HG03039 (cell line): ENCODE measurements around the gene LRBA.
"Not testable (repeated sequence)": the region's sequence is repeated elsewhere in the genome, so short reads cannot be mapped to it uniquely, and the experiment has no call there.

Source experiments
- ATAC-seq: cut with Tn5 transposase; IDR thresholded peaks from one replicate; pipeline ENCODE4 v1.9.1; 2021; ENCODE audit warnings: mild to moderate bottlenecking, moderate library complexity; ENCODE audit not compliant: unreplicated experiment

Gene LRBA

DNA sequence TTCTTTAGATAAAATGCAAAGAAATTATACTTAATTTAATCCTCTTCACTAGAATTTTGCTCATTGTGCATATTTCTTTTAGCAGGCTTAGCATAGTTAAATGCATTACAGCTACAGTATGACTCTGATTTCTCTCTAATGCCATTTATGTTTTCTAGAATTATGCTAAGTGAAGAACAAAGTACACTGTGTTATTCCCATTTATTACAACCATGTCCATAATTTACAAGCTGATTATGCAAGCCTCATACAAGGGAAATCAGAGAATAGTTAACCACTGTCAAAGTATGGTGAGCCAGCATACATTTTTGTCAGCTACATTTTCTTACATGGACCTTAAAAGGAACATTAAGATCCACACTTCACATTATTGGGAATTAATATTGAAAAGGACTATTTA lies 334.0 kb downstream of the LRBA start:
- ATAC-seq, result no peak

- ATAC-seq, result no peak
These were observed 334.4 kb downstream of the LRBA start for GRCh38 chr4:150680651-150681050.

GRCh38 chr4:150679765-150680343 lies 335.2 kb downstream of the LRBA start:
- ATAC-seq, result no peak

- no peak for ATAC-seq
These were observed 335.9 kb downstream of the LRBA start for GRCh38 chr4:150679018-150679764.

- ATAC-seq, result no peak
These were observed 341.3 kb downstream of the LRBA start for GRCh38 chr4:150673793-150674192.

DNA sequence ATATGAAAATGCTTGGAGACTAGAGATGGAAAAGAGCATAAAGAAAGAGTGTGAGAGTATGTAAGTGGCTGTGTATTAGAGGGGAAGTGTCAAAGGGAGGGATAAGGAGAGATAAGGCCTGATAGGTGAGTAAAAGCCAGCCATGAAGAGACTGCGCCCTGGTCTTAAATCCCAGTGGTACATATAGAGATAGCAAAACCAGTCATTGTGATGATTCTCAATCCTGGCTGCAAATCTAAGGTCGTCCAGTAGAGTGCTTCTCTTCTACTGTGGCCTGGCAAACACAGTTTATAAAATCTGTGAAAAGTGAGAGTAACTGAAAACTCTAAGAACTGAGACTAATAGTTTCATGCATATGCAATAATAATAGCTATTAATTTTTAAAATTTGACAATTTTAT lies 346.3 kb downstream of the LRBA start:
- ATAC-seq, result no peak

DNA sequence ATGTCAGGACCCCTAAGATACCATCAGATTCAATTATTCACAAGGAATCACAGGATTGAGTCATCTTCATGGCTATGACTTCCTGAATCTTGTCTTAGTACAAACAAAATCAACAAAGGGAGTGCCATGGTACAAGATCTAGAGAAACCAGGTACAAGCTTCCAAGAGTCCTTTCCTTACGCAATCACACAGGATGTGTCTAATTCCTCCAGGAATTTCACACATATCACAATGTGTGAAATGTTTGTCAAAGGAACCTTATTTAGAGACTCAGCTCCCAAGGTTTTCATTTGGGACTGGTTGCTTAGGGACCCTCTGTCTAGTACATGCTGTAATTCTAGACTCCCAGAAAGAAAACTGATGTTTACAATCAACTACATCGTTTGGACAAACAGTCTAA lies 350.1 kb downstream of the LRBA start:
- no peak for ATAC-seq

GRCh38 chr4:150662686-150663085 lies 352.4 kb downstream of the LRBA start:
- no peak for ATAC-seq

GRCh38 chr4:150661551-150661950 lies 353.5 kb downstream of the LRBA start:
- not testable (repeated sequence) for ATAC-seq

GRCh38 chr4:150658258-150658657 lies 356.8 kb downstream of the LRBA start:
- not testable (repeated sequence) for ATAC-seq

DNA sequence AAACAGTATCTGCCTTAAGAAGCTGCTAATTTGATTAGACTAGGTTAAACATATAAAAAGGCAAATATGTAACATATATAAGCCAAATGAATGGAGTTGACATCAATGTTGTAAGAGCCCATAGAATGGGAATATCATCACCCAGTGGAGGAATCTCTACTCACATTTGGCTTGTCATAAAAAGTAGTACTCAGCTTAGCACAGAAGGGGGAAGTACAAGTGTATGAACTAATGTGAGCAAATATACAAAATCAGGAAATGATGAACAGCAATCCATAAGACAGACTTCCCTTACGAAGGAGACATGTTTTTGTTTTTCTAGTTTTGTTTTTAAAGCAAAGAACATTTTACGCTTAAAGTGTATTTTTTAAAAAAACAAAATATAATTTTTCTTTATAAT lies 358.2 kb downstream of the LRBA start:
- ATAC-seq, result no peak

GRCh38 chr4:150650751-150651150 lies 364.3 kb downstream of the LRBA start:
- ATAC-seq, result no peak

DNA sequence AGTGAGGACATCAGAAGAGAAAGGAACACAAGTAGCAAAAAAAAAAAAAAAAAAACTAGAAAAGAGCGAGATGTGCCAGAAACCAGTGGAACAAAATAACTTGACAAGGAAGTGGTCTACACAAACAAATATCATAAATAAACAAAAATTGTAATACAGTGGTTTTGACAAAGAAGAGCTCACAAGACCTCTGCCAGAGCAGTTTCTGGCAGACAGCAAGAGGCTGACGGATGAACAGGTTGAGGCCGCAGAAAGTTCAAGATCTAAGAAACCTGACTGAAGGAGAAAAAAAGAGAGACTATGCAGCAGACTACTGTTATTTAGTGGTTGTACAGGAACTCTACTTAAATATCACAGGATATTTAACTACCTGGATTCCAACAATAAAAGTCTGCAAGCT lies 367.0 kb downstream of the LRBA start:
- ATAC-seq, result no peak

- ATAC-seq, result no peak
These were observed 368.1 kb downstream of the LRBA start for GRCh38 chr4:150647008-150647407.

DNA sequence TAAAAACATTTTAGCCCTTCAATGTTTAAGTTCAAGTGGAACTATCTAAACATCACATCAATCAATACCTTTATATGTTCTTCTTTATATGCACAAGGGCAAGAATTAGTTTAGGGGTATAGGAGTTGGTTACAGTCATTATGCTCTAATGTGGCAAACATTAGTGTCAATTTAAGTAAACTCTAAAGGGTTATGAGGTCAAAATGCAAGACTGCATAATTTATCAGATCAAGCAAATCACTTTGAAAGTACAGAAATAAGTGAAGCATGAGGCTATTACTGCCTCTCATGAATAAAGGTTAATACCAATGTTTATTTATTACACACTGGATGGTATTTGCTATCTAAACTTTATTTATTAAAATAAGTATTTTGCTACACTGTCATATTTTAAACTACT lies 373.5 kb downstream of the LRBA start:
- ATAC-seq, result no peak

DNA sequence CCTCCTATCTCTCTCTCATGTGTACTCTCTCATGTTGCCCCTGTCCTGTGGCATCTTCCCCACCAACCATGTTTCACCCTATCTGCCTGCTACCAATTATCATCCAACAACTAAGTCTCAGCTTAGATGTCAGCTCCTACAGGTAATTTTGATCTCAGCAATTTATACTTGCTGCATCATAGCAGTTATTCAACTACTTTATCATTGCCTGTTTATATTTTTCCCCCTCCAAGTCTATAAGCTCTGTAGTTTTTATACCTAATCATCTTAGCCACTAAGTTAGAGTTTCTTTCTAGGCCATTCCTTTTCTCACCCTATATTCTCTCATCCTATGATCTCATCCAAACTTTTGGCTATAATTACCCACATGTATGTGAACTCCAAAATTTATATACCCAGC lies 382.4 kb downstream of the LRBA start:
- ATAC-seq, result no peak

GRCh38 chr4:150628073-150628472 lies 387.0 kb downstream of the LRBA start:
- ATAC-seq, result no peak

- no peak for ATAC-seq
These were observed 390.1 kb downstream of the LRBA start for GRCh38 chr4:150625033-150625432.

DNA sequence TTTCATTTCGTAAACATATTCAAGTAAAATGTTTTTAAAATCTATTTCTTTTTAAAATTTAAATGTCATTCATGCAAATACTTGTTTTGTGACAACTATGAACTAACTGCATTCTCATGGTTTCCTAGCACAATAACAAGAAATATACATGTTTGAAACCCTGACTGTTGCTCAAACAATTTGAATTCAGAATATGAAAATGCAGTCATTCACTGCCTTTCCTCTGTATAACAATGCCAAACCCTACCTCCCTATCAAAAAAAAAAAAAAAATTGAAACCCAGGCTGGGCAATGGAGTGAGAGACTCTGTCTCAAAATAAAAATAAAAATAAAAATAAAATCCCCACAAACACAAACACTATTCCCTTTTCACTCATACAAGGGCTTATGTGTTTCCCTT lies 391.0 kb downstream of the LRBA start:
- no peak for ATAC-seq

GRCh38 chr4:150619042-150619441 lies 396.0 kb downstream of the LRBA start:
- ATAC-seq, result no peak

- ATAC-seq, result no peak
These were observed 406.0 kb downstream of the LRBA start for GRCh38 chr4:150609131-150609530.

DNA sequence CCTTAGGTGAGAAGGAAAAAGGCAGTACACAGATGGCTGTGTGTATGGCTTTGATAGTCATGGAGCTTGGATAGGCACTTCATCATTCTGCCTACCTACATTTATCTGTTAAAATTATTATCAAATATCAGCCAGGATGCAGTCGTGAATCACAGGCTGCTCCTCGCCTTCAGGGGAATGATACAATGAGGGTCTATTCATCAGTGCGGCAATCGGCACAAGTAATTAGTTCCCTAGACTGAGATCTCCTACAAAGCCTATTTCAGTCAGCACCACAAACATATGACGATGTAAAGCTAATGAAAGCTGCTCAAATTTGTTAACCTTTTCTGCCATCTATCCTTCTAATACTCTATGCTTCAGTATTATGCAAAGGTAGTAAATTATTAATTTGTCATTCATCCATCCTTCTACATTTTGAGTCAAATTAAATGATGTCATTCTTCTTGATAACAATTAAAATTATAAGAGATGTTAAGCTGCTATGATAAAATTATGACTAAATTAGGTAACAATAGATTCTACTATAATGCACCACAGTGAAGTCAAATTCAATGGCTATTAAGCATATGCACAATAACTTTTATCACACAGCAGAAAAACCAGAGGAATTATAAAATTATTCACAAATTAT lies 414.2 kb downstream of the LRBA start:
- ATAC-seq, result no peak
